ENCODE measurements around the gene TTC7B. TPM values are rescaled to one million over a fixed set of nuclear protein-coding genes. Genes with fewer than 3 reads are reported as not detected.

Gene TTC7B
- total and polyA plus RNA-seq, 2 of the 13 experiments (the other 11 are each of a cell fraction or from before 2014, with no cell fraction given), result 1.3 to 3.2 TPM

- Histone ChIP-seq H3K9me3 (ENCODE audit: low read length) (no peaks in the 10 kb centered on the region), H2AFZ (ENCODE audit: low read length) (no peak overlapping the region), H3K27ac (ENCODE audit: extremely low read length, insufficient read depth, low read length) (no peak overlapping the region), H3K36me3 (replicated peaks in 1 of 2; ENCODE audit: control insufficient read depth in 1 of 2, insufficient read depth in 2 of 2, low read length in 2 of 2) (no peaks in the 10 kb centered on the region), H3K79me2 (ENCODE audit: insufficient read depth, low read length) (no peaks in the 10 kb centered on the region), H3K9ac (ENCODE audit: insufficient read depth, low read depth, low read length) (no peak overlapping the region), H3K4me1 (ENCODE audit: insufficient read depth, low read length) (peaks cover 63% of the 10 kb centered on the region), H3K4me3 (replicated peaks in 1 of 3; ENCODE audit: insufficient read depth in 1 of 3, low read depth in 2 of 3, low read length in 3 of 3) (no peak overlapping the region), H3K27me3 (ENCODE audit: control insufficient read depth in 1 of 2, insufficient read depth in 2 of 2, low read length in 2 of 2) (no peaks in the 10 kb centered on the region), H4K20me1 (ENCODE audit: insufficient read depth, low read length) (no peaks in the 10 kb centered on the region), H3K4me2 (ENCODE audit: low read depth, low read length) (no peak overlapping the region)
- in situ Hi-C loops (cut with HindIII; ENCODE audit: extremely low pct_ligation_motif_present, low pct_unique_long_range_greater_than_20kb), result no loop called here
- intact Hi-C loops (cut with micrococcal nuclease; ENCODE audit: unreplicated experiment), result no loop called here
- 89% methylated on average over 5 of the region's 9 CpGs for WGBS (ENCODE audit: low lambda C conversion rate)
- no peak for FAIRE-seq
- no peak for DNase-seq (ENCODE audit: low spot score)
- ATAC-seq, result no peak
- no peak for TF ChIP-seq ZNF772 (CRISPR knock-in tag; IDR thresholded peaks at IDR 0.05)
- TF ChIP-seq, protein P1, sequence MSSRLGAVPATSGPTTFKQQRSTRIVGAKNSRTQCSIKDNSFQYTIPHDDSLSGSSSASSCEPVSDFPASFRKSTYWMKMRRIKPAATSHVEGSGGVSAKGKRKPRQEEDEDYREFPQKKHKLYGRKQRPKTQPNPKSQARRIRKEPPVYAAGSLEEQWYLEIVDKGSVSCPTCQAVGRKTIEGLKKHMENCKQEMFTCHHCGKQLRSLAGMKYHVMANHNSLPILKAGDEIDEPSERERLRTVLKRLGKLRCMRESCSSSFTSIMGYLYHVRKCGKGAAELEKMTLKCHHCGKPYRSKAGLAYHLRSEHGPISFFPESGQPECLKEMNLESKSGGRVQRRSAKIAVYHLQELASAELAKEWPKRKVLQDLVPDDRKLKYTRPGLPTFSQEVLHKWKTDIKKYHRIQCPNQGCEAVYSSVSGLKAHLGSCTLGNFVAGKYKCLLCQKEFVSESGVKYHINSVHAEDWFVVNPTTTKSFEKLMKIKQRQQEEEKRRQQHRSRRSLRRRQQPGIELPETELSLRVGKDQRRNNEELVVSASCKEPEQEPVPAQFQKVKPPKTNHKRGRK (CRISPR knock-in tag; IDR thresholded peaks at IDR 0.05), result no peak
- TF ChIP-seq ZNF562 (CRISPR knock-in tag; IDR thresholded peaks at IDR 0.05; ENCODE audit: borderline replicate concordance), result no peak
- TF ChIP-seq ZNF326 (CRISPR knock-in tag; IDR thresholded peaks at IDR 0.05; ENCODE audit: borderline replicate concordance), result no peak
- TF ChIP-seq, protein P2, sequence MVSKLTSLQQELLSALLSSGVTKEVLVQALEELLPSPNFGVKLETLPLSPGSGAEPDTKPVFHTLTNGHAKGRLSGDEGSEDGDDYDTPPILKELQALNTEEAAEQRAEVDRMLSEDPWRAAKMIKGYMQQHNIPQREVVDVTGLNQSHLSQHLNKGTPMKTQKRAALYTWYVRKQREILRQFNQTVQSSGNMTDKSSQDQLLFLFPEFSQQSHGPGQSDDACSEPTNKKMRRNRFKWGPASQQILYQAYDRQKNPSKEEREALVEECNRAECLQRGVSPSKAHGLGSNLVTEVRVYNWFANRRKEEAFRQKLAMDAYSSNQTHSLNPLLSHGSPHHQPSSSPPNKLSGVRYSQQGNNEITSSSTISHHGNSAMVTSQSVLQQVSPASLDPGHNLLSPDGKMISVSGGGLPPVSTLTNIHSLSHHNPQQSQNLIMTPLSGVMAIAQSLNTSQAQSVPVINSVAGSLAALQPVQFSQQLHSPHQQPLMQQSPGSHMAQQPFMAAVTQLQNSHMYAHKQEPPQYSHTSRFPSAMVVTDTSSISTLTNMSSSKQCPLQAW (CRISPR knock-in tag; IDR thresholded peaks at IDR 0.05), result no peak
- no peak for TF ChIP-seq TAF1 (CRISPR knock-in tag; IDR thresholded peaks at IDR 0.05)
- no peak for TF ChIP-seq CENPX (CRISPR knock-in tag; IDR thresholded peaks at IDR 0.05)
- TF ChIP-seq SP140L (CRISPR knock-in tag; IDR thresholded peaks at IDR 0.05; ENCODE audit: borderline replicate concordance), result no peak
- TF ChIP-seq ZFP1 (CRISPR knock-in tag; IDR thresholded peaks at IDR 0.05), result no peak
- TF ChIP-seq, protein P3, sequence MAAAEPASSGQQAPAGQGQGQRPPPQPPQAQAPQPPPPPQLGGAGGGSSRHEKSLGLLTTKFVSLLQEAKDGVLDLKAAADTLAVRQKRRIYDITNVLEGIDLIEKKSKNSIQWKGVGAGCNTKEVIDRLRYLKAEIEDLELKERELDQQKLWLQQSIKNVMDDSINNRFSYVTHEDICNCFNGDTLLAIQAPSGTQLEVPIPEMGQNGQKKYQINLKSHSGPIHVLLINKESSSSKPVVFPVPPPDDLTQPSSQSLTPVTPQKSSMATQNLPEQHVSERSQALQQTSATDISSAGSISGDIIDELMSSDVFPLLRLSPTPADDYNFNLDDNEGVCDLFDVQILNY (CRISPR knock-in tag; conservative IDR thresholded peaks at IDR 0.05), result no peak
- POLR2A ChIA-PET, result no interaction called here
- BruUV-seq (replicated peaks), result no TSS peak
- CTCF ChIA-PET (ENCODE audit: low intra/inter-chr PET ratio, low total read pairs), result no interaction called here
Measured at GRCh38 chr14:90508036-90508435, 308.2 kb downstream of the TTC7B start.
